Fibroblast of villous mesenchyme (primary cell): ENCODE data around the gene SHC4. TPM values are rescaled to one million over a fixed set of nuclear protein-coding genes. Genes with fewer than 3 reads are reported as not detected.

Experiments used
- DNase-seq: peaks from one replicate; pipeline ENCODE4 v3.0.0-alpha.2; 2010; ENCODE audit warnings: low read depth
- H3K4me3 ChIP-seq: 2 replicates; pipeline ENCODE4 v1.5.1; 2011; ENCODE audit warnings: low read depth, mild to moderate bottlenecking, low read length
- total RNA-seq: library from RNA; depleted of rRNA; stranded (reverse); fragments of >200 nt; gene quantifications from 2 replicates; pipeline ENCODE4 v1.2.3, GENCODE V29; 2012
- TF ChIP-seq, protein P1 (sequence below): IDR thresholded peaks from 2 replicates; pipeline ENCODE4 v1.5.1; 2012; ENCODE audit warnings: low read depth, mild to moderate bottlenecking, low read length; ENCODE audit not compliant: insufficient read depth

Gene SHC4
- total RNA-seq, 1 donor = 3.5 TPM

DNA sequence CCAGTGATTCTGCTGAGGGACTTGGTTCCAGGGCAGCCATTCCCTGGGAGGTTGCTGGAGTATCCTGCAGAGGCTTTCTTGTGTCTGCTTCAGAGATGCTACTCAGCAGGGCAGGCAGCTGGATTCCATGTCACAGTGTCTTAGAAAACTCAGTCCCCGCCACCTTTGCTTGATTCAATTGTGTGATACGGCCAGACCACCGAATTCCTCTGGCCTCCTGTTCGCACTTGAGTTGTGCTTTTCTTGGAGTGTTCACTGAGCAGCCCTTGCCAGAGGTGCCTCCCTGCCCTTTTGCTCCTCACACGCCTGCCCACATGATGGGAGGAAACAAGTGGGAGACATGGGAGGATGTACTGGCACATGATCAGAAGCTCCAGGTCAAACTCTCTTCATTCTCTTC, 19.6 kb upstream of the SHC4 start:
- TF ChIP-seq, protein P1, sequence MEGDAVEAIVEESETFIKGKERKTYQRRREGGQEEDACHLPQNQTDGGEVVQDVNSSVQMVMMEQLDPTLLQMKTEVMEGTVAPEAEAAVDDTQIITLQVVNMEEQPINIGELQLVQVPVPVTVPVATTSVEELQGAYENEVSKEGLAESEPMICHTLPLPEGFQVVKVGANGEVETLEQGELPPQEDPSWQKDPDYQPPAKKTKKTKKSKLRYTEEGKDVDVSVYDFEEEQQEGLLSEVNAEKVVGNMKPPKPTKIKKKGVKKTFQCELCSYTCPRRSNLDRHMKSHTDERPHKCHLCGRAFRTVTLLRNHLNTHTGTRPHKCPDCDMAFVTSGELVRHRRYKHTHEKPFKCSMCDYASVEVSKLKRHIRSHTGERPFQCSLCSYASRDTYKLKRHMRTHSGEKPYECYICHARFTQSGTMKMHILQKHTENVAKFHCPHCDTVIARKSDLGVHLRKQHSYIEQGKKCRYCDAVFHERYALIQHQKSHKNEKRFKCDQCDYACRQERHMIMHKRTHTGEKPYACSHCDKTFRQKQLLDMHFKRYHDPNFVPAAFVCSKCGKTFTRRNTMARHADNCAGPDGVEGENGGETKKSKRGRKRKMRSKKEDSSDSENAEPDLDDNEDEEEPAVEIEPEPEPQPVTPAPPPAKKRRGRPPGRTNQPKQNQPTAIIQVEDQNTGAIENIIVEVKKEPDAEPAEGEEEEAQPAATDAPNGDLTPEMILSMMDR = no peak
- no peak for DNase-seq
- no peak overlapping the region for H3K4me3 ChIP-seq

DNA sequence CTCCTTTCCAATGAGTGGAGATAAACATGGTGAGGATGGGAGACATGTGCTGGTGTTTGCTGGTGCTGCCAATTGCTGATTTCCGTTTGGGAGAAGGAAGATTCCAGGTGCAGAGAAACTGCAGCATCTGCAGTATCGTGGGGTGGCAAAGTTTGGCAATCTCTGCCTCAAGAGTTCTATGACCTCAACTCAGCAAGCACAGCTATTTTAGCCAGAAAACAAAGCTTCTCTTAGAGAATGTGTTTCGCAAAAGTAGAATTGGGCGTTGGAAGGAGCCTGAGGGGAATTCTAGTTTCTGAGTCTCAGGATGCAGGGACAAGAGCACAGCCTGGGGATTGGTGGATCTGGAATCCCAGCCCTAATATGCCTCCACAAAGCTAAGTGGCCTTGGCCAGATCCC, 18.2 kb upstream of the SHC4 start:
- TF ChIP-seq, protein P1 = no peak
- no peak overlapping the region for H3K4me3 ChIP-seq
- no peak for DNase-seq

DNA sequence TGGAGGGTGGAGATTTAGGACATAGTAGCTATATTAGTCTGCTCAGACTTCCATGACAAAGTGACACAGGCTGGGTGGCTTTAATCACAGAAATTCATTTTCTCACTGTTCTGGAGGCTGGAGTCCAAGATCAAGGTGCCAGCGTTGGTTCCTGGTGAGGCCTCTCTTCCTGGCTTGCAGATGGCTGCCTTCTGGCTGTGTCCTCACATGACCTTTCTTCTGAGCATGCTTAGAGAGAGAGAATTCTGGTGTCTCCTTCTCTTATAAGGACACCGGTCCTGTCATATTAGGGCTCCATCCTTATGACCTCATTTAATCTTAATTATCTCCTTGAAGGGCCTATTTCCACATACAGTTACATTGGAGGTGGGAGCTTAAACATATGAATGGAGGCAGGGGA, 14.9 kb upstream of the SHC4 start:
- TF ChIP-seq, protein P1 = no peak
- H3K4me3 ChIP-seq = no peak overlapping the region
- DNase-seq = no peak

DNA sequence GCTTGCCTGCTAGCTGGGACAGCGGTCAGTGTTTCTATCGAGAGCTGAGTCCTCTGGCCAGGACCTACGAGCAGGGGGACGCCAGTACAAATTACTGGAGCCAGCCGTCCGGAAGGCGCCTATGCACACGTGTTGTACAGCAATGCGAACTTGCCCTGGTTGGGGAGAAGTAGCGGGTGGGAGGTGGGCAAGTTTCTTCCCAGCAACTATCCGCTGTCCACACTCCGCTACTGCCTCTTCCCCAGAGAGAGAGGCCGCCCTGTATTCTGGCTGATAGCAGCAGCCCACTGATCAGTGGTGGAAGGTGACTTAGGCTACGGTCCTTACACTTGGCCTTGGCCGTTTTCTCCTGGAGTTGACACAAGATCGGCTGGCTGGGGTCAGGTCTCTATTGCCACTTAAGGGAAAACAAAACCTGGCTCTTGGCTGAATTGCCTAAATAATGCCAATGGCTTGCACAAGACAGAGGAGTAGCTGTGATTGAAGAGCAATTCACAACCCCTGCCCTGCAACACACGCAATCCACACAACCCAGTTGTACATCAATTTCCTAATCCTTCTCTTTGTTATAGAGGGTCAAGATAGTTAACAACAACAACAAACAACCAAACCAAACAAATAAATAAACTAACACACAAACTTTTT, 12.8 kb upstream of the SHC4 start:
- DNase-seq = no peak
- TF ChIP-seq, protein P1 = no peak
- no peak overlapping the region for H3K4me3 ChIP-seq

DNA sequence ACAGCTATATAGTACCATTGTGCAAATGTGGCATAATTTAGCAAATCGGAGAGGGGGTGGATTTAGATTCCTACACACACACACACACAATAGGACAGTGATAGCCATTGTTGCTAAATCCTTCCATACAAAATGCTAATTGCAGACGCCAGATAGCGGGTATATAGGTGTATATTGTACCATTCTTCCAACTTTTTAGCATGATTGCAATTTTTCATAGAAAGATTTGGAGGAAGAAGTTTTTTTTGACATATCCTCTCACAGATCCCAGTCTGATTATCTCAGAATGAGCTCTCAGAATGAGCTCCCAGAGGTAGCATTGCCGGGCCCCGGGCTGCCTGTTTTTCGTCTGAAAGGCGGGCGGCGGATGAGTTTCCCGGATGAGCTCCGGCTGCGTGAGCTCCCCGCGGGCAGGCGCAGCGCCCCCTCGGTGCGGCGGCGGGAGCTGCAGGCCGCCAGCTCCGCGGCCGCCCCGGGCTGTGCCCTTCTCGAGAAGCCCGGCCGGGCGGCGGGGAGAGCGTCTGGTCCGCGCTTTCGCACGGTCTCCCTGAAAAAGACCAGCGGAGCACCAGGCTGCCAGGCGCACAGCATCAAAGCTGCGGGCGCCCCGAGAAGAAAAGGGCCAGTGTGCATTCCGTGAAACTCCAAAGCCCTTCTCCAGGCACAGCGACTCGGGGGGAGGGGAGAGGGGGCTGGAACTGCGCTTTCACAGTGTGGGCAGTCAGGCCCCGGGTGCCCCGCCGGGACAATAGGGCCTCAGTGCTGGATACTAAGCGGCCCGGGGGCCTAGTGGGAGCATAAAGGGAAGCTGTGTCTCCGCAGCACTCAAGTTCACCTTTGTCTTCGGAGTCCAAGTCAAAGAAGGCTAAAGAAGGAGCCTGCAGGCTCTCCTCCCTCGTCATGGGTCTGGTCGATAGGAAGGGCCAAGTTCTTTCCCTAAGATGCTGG, 12.0 kb upstream of the SHC4 start:
- peak overlapping the region; percentile 59 for H3K4me3 ChIP-seq
- peak; percentile 77 for DNase-seq
- TF ChIP-seq, protein P1 = peak; percentile 74

DNA sequence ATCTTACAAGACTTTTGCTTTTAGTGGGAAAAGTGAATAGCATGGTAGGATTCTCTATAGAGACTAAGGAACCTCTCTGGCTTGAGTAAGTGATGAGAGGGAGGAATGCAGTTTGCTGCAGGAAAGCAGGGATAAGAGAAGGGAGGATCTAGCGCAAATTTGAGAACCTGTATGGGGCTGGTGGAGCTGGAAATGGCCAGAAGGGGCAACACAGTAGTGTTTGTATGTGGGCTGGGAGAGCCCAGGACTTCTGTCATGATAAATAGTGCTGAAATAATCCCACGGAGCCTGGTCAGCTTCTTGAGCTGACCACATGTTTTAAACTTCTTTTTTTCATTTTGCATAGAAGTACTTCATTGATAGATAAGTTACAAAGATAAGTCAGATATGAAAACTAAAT, 11.2 kb upstream of the SHC4 start:
- DNase-seq = no peak
- TF ChIP-seq, protein P1 = no peak
- no peak overlapping the region for H3K4me3 ChIP-seq
